ENCODE measurements around the gene IFITM2. TPM values are rescaled to one million over a fixed set of nuclear protein-coding genes. Genes with fewer than 3 reads are reported as not detected.

IFITM2 gene
- total and polyA plus RNA-seq, 2 of the 4 experiments (the other 2 are of a cell fraction) = 31.2 to 564 TPM

GRCh38 chr11:327581-327923, 19.9 kb downstream of the IFITM2 start:
- H3K14ac ChIP-seq (replicated peaks; ENCODE audit: low read depth, low read length) = no peak overlapping the region
- H2BK15ac ChIP-seq (ENCODE audit: low read depth, low read length) = no peak overlapping the region
- BruUV-seq (replicated peaks) = no TSS peak
- CTCF ChIA-PET = no interaction called here
- WGBS, 2 experiments (ENCODE audit: extremely low coverage in 2 of 2, insufficient read length in 1 of 2) = no CpG with 5 or more reads among the region's 3 CpGs
- H3K4me2 ChIP-seq (ENCODE audit: low read depth, low read length) = no peak overlapping the region
- intact Hi-C loops (cut with micrococcal nuclease) = no loop called here
- peak overlapping the region; percentile 49 to 84; a peak in 3 of 4 replicates for H4K8ac ChIP-seq (ENCODE audit: low read depth in 2 of 2, low read length in 2 of 2)
- peak overlapping the region; percentile 43; the same call in 1 of the 2 replicates for H3K27ac ChIP-seq (ENCODE audit: insufficient read depth, low read length)
- H4K91ac ChIP-seq (ENCODE audit: insufficient read depth, low read depth, low read length) = no peak overlapping the region
- DNase-seq (no peak), ATAC-seq (ENCODE audit: low read depth) (peak; percentile 13; the same call in 1 of the 2 replicates)
- dilution Hi-C loops (cut with HindIII; ENCODE audit: low sequenced_read_pairs, unreplicated experiment) = no loop called here
- H2AK9ac ChIP-seq (replicated peaks; ENCODE audit: low read depth, low read length, poor library complexity) = peak overlapping the region; percentile 70
- H2BK5ac ChIP-seq (ENCODE audit: low read depth, low read length, poor library complexity, severe bottlenecking) = no peak overlapping the region
- no peaks in the 10 kb centered on the region for H3K9me1 ChIP-seq (ENCODE audit: insufficient read depth, low read length)
- H2BK20ac ChIP-seq (ENCODE audit: low read depth, low read length) = no peak overlapping the region
- no peak overlapping the region for H3K9ac ChIP-seq (ENCODE audit: low read depth, low read length)
- TF ChIP-seq POLR2A (IDR thresholded peaks at IDR 0.05; ENCODE audit: low read depth, low read length) (no peak), FOS (IDR thresholded peaks at IDR 0.05; ENCODE audit: low read depth, low read length) (no peak), BHLHE40 (IDR thresholded peaks at IDR 0.05; ENCODE audit: low read depth, low read length) (no peak), MAZ (IDR thresholded peaks at IDR 0.05; ENCODE audit: borderline replicate concordance, low read depth, low read length) (no peak), MAFK (IDR thresholded peaks at IDR 0.05; ENCODE audit: low read depth, low read length) (no peak), RFX5 (IDR thresholded peaks at IDR 0.05; ENCODE audit: low read depth, low read length) (no peak), RAD21 (IDR thresholded peaks at IDR 0.05; ENCODE audit: low read length) (no peak), CEBPB (IDR thresholded peaks at IDR 0.05; ENCODE audit: low read depth, low read length) (no peak), RCOR1 (IDR thresholded peaks at IDR 0.05; ENCODE audit: insufficient replicate concordance, low read length) (no peak), USF2 (IDR thresholded peaks at IDR 0.05; ENCODE audit: low read depth, low read length) (no peak), SMC3 (IDR thresholded peaks at IDR 0.05; ENCODE audit: low read depth, low read length) (no peak), ELK1 (IDR thresholded peaks at IDR 0.05; ENCODE audit: borderline replicate concordance, low read depth, low read length) (no peak), CHD1 (IDR thresholded peaks at IDR 0.05; ENCODE audit: low read depth, low read length) (no peak), NFE2L2 (IDR thresholded peaks at IDR 0.05; ENCODE audit: low read depth, low read length) (no peak), CTCF (conservative IDR thresholded peaks at IDR 0.05; ENCODE audit: low read depth, low read length) (no peak), MXI1 (IDR thresholded peaks at IDR 0.05; ENCODE audit: borderline replicate concordance, low read depth, low read length) (no peak)
- H3K27me3 ChIP-seq (ENCODE audit: control insufficient read depth, insufficient read depth, low read length) = no peaks in the 10 kb centered on the region
- H4K5ac ChIP-seq (ENCODE audit: low read depth, low read length) = peak overlapping the region; percentile 52
- H2BK120ac ChIP-seq (ENCODE audit: low read depth, low read length) = peak overlapping the region; percentile 11; the same call in 1 of the 2 replicates
- no peak overlapping the region; the same call in 1 of the 2 replicates for H2AK5ac ChIP-seq (ENCODE audit: low read depth, low read length)
- H3K4ac ChIP-seq (ENCODE audit: low read depth, low read length) = no peak overlapping the region
- H3K56ac ChIP-seq (ENCODE audit: extremely low read depth, insufficient read depth, low read length) = no peak overlapping the region
- H3K23ac ChIP-seq (ENCODE audit: low read depth, low read length) = no peak overlapping the region
- POLR2A ChIA-PET (ENCODE audit: unreplicated experiment) = no interaction called here
- peak overlapping the region; percentile 87 for H2AFZ ChIP-seq (replicated peaks; ENCODE audit: low read length, poor library complexity)
- H3K36me3 ChIP-seq (ENCODE audit: control insufficient read depth, insufficient read depth, low read length) = no peaks in the 10 kb centered on the region
- no peaks in the 10 kb centered on the region for H3K9me3 ChIP-seq (ENCODE audit: control insufficient read depth, insufficient read depth, low read length)
- H3K4me1 ChIP-seq (ENCODE audit: control insufficient read depth, insufficient read depth, low read length) = peaks cover 13% of the 10 kb centered on the region
- no peak overlapping the region for H3K4me3 ChIP-seq (ENCODE audit: insufficient read depth, low read depth, low read length)
- in situ Hi-C loops (cut with MboI; ENCODE audit: low sequenced_read_pairs) = no loop called here
- no peaks in the 10 kb centered on the region for H4K20me1 ChIP-seq (ENCODE audit: insufficient read depth, low read length)
- H3K18ac ChIP-seq (ENCODE audit: low read depth, low read length) = no peak overlapping the region
- no peaks in the 10 kb centered on the region for H3K79me1 ChIP-seq (ENCODE audit: low read depth in 1 of 2, low read length in 2 of 2)

All from IMR-90 (cell line).